ENCODE results near the gene ALS2CL. TPM values are rescaled to one million over a fixed set of nuclear protein-coding genes. Genes with fewer than 3 reads are reported as not detected.

The ALS2CL gene
- total RNA-seq, 4 donors from 2014 or later = 86.5 to 175 (median 105) TPM

DNA sequence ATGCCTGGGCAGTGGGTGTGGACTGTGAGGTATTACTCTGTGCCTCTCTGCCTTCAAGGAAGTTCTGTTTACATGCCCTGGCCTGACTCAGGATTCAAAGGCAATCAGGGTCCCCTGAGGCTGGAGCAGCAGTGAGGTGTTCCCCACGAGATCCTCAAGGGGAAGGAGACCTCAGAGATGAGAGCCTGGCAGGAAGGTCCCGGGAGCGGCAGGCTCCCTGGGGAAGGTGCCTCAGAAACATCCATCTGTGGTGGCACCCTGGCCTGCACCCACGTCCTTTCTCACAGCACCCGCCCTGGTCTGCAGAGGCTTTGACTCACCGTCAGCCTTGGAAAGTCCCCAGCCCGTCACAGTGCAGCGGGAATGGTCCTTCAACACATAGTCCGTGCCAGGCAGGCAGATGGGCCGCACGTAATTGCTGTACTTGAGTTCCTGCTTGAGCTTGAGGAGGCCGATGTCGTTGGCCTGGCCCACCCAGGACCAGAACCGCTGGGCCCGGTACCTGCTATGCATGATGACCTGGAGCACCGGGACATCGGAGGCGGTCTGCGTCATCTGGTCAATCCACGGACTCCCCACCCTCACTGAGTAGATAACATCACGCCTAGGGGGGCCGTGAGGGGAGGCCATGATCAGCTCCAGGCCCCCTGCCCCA lies 20.5 kb upstream of the ALS2CL start:
- no peak for TF ChIP-seq POLR2A (IDR thresholded peaks at IDR 0.05)
- TF ChIP-seq, protein P1, sequence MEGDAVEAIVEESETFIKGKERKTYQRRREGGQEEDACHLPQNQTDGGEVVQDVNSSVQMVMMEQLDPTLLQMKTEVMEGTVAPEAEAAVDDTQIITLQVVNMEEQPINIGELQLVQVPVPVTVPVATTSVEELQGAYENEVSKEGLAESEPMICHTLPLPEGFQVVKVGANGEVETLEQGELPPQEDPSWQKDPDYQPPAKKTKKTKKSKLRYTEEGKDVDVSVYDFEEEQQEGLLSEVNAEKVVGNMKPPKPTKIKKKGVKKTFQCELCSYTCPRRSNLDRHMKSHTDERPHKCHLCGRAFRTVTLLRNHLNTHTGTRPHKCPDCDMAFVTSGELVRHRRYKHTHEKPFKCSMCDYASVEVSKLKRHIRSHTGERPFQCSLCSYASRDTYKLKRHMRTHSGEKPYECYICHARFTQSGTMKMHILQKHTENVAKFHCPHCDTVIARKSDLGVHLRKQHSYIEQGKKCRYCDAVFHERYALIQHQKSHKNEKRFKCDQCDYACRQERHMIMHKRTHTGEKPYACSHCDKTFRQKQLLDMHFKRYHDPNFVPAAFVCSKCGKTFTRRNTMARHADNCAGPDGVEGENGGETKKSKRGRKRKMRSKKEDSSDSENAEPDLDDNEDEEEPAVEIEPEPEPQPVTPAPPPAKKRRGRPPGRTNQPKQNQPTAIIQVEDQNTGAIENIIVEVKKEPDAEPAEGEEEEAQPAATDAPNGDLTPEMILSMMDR (IDR thresholded peaks at IDR 0.05) = no peak
- 68 to 78% methylated on average over 15 to 22 of the region's 22 CpGs for WGBS, 2 donors
- peak in 1 of 2 donors; percentile 83 for DNase-seq (ENCODE audit: low spot score in 2 of 2)
- no peak overlapping the region for H3K4me3 ChIP-seq (ENCODE audit: low read depth, poor library complexity, severe bottlenecking)
- intact Hi-C loops (cut with DNase I; ENCODE audit: low total_unique reads) = no loop called here

DNA sequence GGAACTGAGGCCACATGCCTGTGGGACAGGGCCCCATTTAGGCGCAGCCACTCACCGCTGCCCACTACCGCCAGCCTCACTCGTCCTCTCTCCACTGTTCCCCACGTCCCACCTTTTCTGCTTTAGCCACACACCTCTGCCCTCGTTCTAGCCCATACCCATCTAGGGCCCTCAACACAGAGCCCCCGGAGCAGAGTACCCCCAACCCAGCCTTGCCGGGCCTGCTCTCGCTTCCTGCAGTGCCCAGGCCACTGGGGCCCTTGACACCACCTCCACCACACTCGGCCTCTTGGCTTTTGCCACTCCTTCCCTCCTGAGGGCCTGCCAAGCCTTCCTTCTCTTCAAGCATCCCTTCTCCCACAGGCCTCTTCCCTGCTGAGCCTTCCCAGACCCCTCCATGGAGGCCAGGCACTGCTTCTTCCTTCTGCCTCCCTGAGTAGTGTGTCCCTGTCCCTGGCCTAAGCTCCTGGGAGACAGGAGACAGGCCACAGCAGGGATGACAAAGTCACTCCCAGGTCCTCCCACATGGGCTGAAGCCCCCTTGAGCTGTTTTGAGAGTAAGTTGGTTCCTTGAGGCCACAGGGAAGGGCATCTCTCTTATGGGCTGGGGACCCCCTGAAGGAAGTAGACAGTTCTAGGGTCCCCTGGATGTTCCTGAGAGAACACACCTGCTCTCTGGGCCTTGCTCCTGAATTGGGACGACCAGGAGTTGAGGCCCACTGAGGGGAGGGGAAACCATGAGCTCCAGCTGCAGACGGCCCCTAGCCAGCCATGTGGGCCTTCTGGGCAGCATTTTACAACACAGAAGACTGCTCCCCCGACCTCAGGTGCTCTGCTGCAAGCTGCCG lies 19.8 kb upstream of the ALS2CL start:
- TF ChIP-seq, protein P1 (IDR thresholded peaks at IDR 0.05) = no peak
- TF ChIP-seq POLR2A (IDR thresholded peaks at IDR 0.05) = no peak
- DNase-seq (ENCODE audit: low spot score in 2 of 2) = peak in 1 of 2 donors; percentile 72
- intact Hi-C loops (cut with DNase I; ENCODE audit: low total_unique reads) = no loop called here
- H3K4me3 ChIP-seq (ENCODE audit: low read depth, poor library complexity, severe bottlenecking) = no peak overlapping the region
- 85 to 88% methylated on average over 11 to 14 of the region's 14 CpGs for WGBS, 2 donors

DNA sequence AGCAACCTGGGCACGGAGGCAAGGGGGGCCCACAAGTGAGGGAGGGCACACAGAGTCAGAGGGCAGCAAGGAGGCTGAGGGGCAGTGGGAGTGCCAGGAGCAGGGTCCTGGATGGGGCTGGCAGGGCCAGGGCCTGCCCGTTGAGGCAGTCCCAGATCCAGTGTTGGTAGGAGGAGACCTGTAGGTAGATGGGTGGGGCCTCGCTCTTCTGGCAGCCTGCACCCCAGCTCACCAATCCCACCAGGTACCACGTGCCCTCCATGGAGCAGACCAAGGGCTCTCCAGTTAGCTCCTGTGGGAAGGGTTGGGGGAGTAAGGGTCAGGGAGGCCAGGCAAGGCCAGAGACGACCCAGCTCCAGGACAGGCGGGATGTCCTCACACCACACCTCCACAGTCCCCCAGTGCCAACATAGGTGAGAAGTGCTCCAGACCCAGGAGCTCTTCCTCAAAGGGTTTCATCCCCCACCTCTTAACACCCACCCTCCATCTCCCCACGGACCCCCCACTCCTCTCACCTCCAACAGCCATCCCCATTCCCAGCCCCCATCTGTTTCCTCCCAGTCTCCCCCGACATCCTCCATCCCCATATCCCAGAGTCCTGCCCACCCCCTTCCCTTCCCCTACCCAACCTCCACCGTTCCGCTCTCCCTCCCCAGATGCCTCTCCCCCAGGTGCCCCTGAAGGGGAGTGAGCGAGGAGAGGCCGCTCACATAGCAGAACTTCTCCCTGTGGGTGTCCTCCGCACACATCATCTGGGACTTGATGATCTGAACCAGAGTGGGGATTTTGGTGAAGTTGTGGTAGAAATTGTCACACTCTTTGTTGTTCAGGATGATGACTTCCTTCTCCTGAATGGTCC lies 18.9 kb upstream of the ALS2CL start:
- WGBS, 2 donors = 88 to 94% methylated on average over 13 of the region's 13 CpGs
- no peak overlapping the region for H3K4me3 ChIP-seq (ENCODE audit: low read depth, poor library complexity, severe bottlenecking)
- no peak for TF ChIP-seq POLR2A (IDR thresholded peaks at IDR 0.05)
- TF ChIP-seq, protein P1 (IDR thresholded peaks at IDR 0.05) = no peak
- peak in 1 of 2 donors; percentile 62 for DNase-seq (ENCODE audit: low spot score in 2 of 2)
- intact Hi-C loops (cut with DNase I; ENCODE audit: low total_unique reads) = no loop called here

DNA sequence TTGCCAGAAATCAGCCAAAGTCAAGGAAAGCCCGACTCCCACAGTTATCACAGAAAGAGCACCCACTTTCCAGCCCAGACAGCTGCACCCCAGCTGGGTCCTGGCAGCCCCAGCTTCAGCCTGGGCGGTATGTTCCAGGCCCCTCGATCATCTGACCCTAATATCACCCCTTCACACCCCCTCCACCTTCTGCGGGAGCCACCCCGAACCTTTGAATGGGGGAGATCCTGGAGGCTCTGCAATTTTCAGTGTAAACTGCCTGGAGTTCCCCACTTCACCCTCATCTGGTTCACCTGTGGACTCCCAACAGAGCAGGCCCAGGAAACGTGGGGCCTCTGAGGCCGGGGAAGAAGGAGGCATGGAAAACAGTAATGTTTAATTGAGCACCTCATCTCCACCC lies 18.3 kb upstream of the ALS2CL start:
- TF ChIP-seq, protein P1 (IDR thresholded peaks at IDR 0.05) = no peak
- TF ChIP-seq POLR2A (IDR thresholded peaks at IDR 0.05) = no peak
- DNase-seq (ENCODE audit: low spot score in 2 of 2) = peak in 1 of 2 donors; percentile 42
- WGBS, 2 donors = 85 to 97% methylated on average over 7 of the region's 7 CpGs
- intact Hi-C loops (cut with DNase I; ENCODE audit: low total_unique reads) = no loop called here
- H3K4me3 ChIP-seq (ENCODE audit: low read depth, poor library complexity, severe bottlenecking) = no peak overlapping the region

DNA sequence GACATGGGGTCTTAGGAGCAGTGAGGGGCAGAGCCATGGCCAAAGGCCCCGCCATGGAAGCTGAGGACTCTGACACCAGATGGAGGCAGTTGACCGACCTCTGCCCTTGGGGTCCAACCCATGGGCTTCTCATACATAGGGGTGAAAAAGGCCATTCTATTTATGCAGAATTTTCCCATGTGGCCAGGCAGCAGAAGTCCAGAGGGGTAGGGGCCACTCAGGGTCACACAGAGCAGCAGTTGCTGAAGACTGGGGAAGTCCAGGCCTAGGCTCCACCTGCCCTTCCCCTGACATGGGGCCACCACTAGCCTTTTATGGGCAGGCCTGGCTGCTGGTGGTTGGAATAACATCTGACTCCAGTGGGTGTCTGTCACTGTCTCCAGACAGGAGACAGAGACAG lies 17.8 kb upstream of the ALS2CL start:
- peak in 1 of 2 donors; percentile 42 for DNase-seq (ENCODE audit: low spot score in 2 of 2)
- no peak overlapping the region for H3K4me3 ChIP-seq (ENCODE audit: low read depth, poor library complexity, severe bottlenecking)
- TF ChIP-seq, protein P1 (IDR thresholded peaks at IDR 0.05) = no peak
- TF ChIP-seq POLR2A (IDR thresholded peaks at IDR 0.05) = no peak
- WGBS, 2 donors = 93 to 100% methylated on average over 2 of the region's 2 CpGs
- intact Hi-C loops (cut with DNase I; ENCODE audit: low total_unique reads) = no loop called here
